PC-3 (cell line): ENCODE measurements around the gene RDM1. TPM values are rescaled to one million over a fixed set of nuclear protein-coding genes. Genes with fewer than 3 reads are reported as not detected.

Experiments
- ATAC-seq: fragments of 200-7000 bp; cut with Tn5 transposase; 2 replicates; pipeline ENCODE4 v1.9.1; 2020; ENCODE audit warnings: mild to moderate bottlenecking, moderate library complexity
- BruUV-seq: library from RNA; stranded (reverse); fragments of 400-500 nt; replicated peaks from 2 replicates; lab custom pipeline; 2021; lab: Mats Ljungman, UMichigan
- CTCF ChIA-PET: fragments of 300-600 bp; sonication (Branson Sonifier 250); formaldehyde crosslinking; loops from one replicate; lab custom pipeline; 2022; ENCODE audit warnings: antibody characterized with exemption; lab: Charles Lee
- POLR2A ChIA-PET: fragments of 300-600 bp; sonication (Branson Sonifier 250); formaldehyde crosslinking; loops from one replicate; lab custom pipeline; 2022; ENCODE audit warnings: antibody characterized with exemption; ENCODE audit not compliant: unreplicated experiment; lab: Charles Lee
- DNase-seq: peaks from one replicate; pipeline ENCODE4 v3.0.0-alpha.2; 2015
- H2AFZ ChIP-seq: fragments of 300-600 bp; sonication (generic); 2 replicates; pipeline ENCODE4 v1.6.0; 2016; ENCODE audit warnings: antibody characterized with exemption, low read length
- H3F3A ChIP-seq: fragments of 300-600 bp; sonication (generic); one replicate; pipeline ENCODE4 v1.6.0; 2017; ENCODE audit warnings: antibody characterized with exemption, low read length, control low read depth, mild to moderate bottlenecking; ENCODE audit not compliant: unreplicated experiment
- H3K27ac ChIP-seq: fragments of 300-600 bp; sonication (generic); 2 replicates; pipeline ENCODE4 v1.5.1; 2016; ENCODE audit warnings: mild to moderate bottlenecking, low read length
- H3K27me3 ChIP-seq: fragments of 300-600 bp; sonication (generic); 2 replicates; pipeline ENCODE4 v1.6.1; 2016; ENCODE audit warnings: low read length, mixed read lengths
- H3K36me3 ChIP-seq: fragments of 300-600 bp; sonication (generic); 2 replicates; pipeline ENCODE4 v1.6.1; 2016; ENCODE audit warnings: low read depth, mixed run types, low read length, mixed read lengths
- H3K4me1 ChIP-seq: fragments of 300-600 bp; sonication (generic); 2 replicates; pipeline ENCODE4 v1.5.1; 2016; ENCODE audit warnings: low read length; ENCODE audit not compliant: insufficient read depth
- H3K4me2 ChIP-seq: fragments of 300-600 bp; sonication (generic); 2 replicates; pipeline ENCODE4 v1.6.0; 2016; ENCODE audit warnings: low read length
- H3K4me3 ChIP-seq: fragments of 300-600 bp; sonication (generic); 2 replicates; pipeline ENCODE4 v1.5.1; 2016; ENCODE audit warnings: mild to moderate bottlenecking, low read length, mixed read lengths
- H3K79me2 ChIP-seq: fragments of 300-600 bp; sonication (generic); 2 replicates; pipeline ENCODE4 v1.6.1; 2017; ENCODE audit warnings: low read length, mixed read lengths
- H3K9ac ChIP-seq: fragments of 300-600 bp; sonication (generic); 2 replicates; pipeline ENCODE4 v1.6.0; 2016; ENCODE audit warnings: mild to moderate bottlenecking, low read length
- H3K9me2 ChIP-seq: fragments of 300-600 bp; sonication (generic); replicated peaks from 2 replicates; pipeline ENCODE4 v1.6.1; 2016; ENCODE audit warnings: mixed run types, low read length, mixed read lengths
- H3K9me3 ChIP-seq: fragments of 300-600 bp; sonication (generic); 2 replicates; pipeline ENCODE4 v1.6.1; 2016; ENCODE audit warnings: low read length, mixed read lengths
- H4K20me1 ChIP-seq: fragments of 300-600 bp; sonication (generic); 2 replicates; pipeline ENCODE4 v1.6.1; 2016; ENCODE audit warnings: low read length, mixed read lengths
- CTCF ChIP-seq: fragments of 300-600 bp; sonication (generic); conservative IDR thresholded peaks from 2 replicates; pipeline ENCODE4 v1.5.1; 2017; ENCODE audit warnings: antibody characterized with exemption, low read depth, mild to moderate bottlenecking, low read length
- EZH2 ChIP-seq: fragments of 300-600 bp; sonication (generic); IDR thresholded peaks from one replicate; pipeline ENCODE4 v1.6.1; 2017; ENCODE audit warnings: antibody characterized with exemption, mild to moderate bottlenecking, low read length; ENCODE audit not compliant: unreplicated experiment
- EZH2phosphoT487 ChIP-seq: fragments of 300-600 bp; sonication (generic); IDR thresholded peaks from 2 replicates; pipeline ENCODE4 v1.6.1; 2018; ENCODE audit warnings: mild to moderate bottlenecking, antibody characterized with exemption, low read length, borderline replicate concordance
- intact Hi-C: fragments of 100-400 bp; cut with micrococcal nuclease; formaldehyde crosslinking; loops from 2 replicates; pipeline ENCODE4 v1.9.0; 2023
- total RNA-seq: library from RNA; depleted of rRNA; stranded (reverse); fragments of >200 nt; gene quantifications from 2 replicates; pipeline ENCODE4 v1.2.3, GENCODE V29; 2014

The RDM1 gene
- total RNA-seq, 1 experiment from 2014 or later: 2.0 TPM

GRCh38 chr17:35891269-35891668 is 39.3 kb downstream of the RDM1 start:
- H3K4me1 ChIP-seq: no peaks in the 10 kb centered on the region
- TF ChIP-seq EZH2 (no peak), EZH2phosphoT487 (no peak), CTCF (no peak)
- H3F3A ChIP-seq: no peaks in the 10 kb centered on the region
- DNase-seq: no peak
- no peaks in the 10 kb centered on the region for H3K79me2 ChIP-seq
- BruUV-seq: no TSS peak
- POLR2A ChIA-PET: no interaction called here
- no peak overlapping the region for H3K4me3 ChIP-seq
- no peaks in the 10 kb centered on the region for H3K9me2 ChIP-seq
- H2AFZ ChIP-seq: no peak overlapping the region
- H3K27me3 ChIP-seq: no peaks in the 10 kb centered on the region
- ATAC-seq: no peak
- H4K20me1 ChIP-seq: no peaks in the 10 kb centered on the region
- CTCF ChIA-PET: no interaction called here
- H3K9ac ChIP-seq: no peak overlapping the region
- intact Hi-C loops: no loop called here
- no peak overlapping the region for H3K4me2 ChIP-seq
- H3K9me3 ChIP-seq: no peaks in the 10 kb centered on the region
- H3K27ac ChIP-seq: no peak overlapping the region
- no peaks in the 10 kb centered on the region for H3K36me3 ChIP-seq

GRCh38 chr17:35890774-35891155 is 39.8 kb downstream of the RDM1 start:
- Histone ChIP-seq H3K27me3 (no peaks in the 10 kb centered on the region), H3K9me2 (no peaks in the 10 kb centered on the region), H2AFZ (no peak overlapping the region), H3K36me3 (no peaks in the 10 kb centered on the region), H3K27ac (no peak overlapping the region), H3K79me2 (no peaks in the 10 kb centered on the region), H3K4me2 (no peak overlapping the region), H3K9me3 (no peaks in the 10 kb centered on the region), H3K9ac (no peak overlapping the region), H3K4me1 (no peaks in the 10 kb centered on the region), H3F3A (no peaks in the 10 kb centered on the region), H3K4me3 (no peak overlapping the region), H4K20me1 (no peaks in the 10 kb centered on the region)
- ATAC-seq (no peak), DNase-seq (no peak)
- POLR2A ChIA-PET: no interaction called here
- no TSS peak for BruUV-seq
- CTCF ChIA-PET: no interaction called here
- intact Hi-C loops: no loop called here
- TF ChIP-seq EZH2: no peak
- no peak for TF ChIP-seq CTCF
- TF ChIP-seq EZH2phosphoT487: no peak

GRCh38 chr17:35889818-35890773 is 40.5 kb downstream of the RDM1 start:
- no peaks in the 10 kb centered on the region for H4K20me1 ChIP-seq
- no peak for DNase-seq
- no peak for ATAC-seq
- POLR2A ChIA-PET: no interaction called here
- H3K4me1 ChIP-seq: no peaks in the 10 kb centered on the region
- intact Hi-C loops: no loop called here
- H3K9me3 ChIP-seq: no peaks in the 10 kb centered on the region
- no peaks in the 10 kb centered on the region for H3K27me3 ChIP-seq
- H3K9ac ChIP-seq: no peak overlapping the region
- no peak for TF ChIP-seq EZH2phosphoT487
- no peak for TF ChIP-seq CTCF
- no peaks in the 10 kb centered on the region for H3K36me3 ChIP-seq
- H3F3A ChIP-seq: no peaks in the 10 kb centered on the region
- H3K27ac ChIP-seq: no peak overlapping the region
- H3K4me3 ChIP-seq: no peak overlapping the region
- no peak overlapping the region for H3K4me2 ChIP-seq
- BruUV-seq: no TSS peak
- no peaks in the 10 kb centered on the region for H3K79me2 ChIP-seq
- CTCF ChIA-PET: no interaction called here
- no peaks in the 10 kb centered on the region for H3K9me2 ChIP-seq
- H2AFZ ChIP-seq: no peak overlapping the region
